Ishikawa (cell line): ENCODE measurements around the gene IQGAP1.

Experiments used
- EP300 ChIP-seq: IDR thresholded peaks from 2 replicates; pipeline ENCODE4 v1.6.1; 2012; ENCODE audit warnings: borderline replicate concordance
- REST ChIP-seq: IDR thresholded peaks from 2 replicates; pipeline ENCODE4 v1.6.1; 2012; ENCODE audit warnings: low read depth, mild to moderate bottlenecking

GRCh38 chr15:90459368-90459767 is 71.3 kb downstream of the IQGAP1 start:
- no peak for TF ChIP-seq REST
- TF ChIP-seq EP300, result no peak
